Mesenteric fat pad (tissue), 1 donor: ENCODE results near the gene CACNG3. TPM values are rescaled to one million over a fixed set of nuclear protein-coding genes. Genes with fewer than 3 reads are reported as not detected.

Experiments
- DNase-seq: peaks from one replicate; pipeline ENCODE4 v3.0.0-alpha.2; 2020; ENCODE audit warnings: low spot score
- total RNA-seq: library from RNA; stranded (reverse); fragmentation: NEBNext Ultra II Directional; extraction: Animal tissue kit (Norgen Biotek cat#: 25700); gene quantifications from one replicate; pipeline ENCODE4 v1.2.1, GENCODE V29; 2021
- donor health status: DM: yes; HTN: yes; CAD: no.

CACNG3 gene
- total RNA-seq, 1 donor from 2014 or later, result not detected

GRCh38 chr16:24275413-24275812, 19.3 kb downstream of the CACNG3 start:
- no peak for DNase-seq

DNA sequence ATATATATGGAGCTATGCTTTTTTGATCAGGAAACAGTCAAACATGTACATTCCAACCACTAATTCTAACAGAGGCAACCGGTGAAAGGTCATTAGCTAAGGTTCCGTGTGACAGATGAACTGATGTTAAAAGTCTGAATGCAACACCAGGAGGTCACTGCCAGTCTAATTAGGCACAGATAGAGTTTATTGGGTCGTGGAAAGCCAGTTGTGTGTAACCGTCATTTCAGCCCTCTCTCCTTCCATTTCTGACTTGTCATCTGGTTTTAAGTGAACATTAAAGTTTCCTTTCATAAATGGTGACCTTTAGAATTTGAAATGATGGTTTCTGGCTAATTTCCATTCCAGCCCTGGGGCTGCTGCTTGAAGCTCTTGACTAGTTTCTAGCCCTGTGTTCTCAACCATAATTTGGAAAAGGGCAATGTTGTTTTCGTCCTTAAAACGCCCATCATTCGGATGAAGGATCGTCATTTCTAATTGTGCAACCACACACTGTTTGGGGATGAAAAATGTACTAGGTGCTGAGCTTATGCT, 23.9 kb downstream of the CACNG3 start:
- no peak for DNase-seq

DNA sequence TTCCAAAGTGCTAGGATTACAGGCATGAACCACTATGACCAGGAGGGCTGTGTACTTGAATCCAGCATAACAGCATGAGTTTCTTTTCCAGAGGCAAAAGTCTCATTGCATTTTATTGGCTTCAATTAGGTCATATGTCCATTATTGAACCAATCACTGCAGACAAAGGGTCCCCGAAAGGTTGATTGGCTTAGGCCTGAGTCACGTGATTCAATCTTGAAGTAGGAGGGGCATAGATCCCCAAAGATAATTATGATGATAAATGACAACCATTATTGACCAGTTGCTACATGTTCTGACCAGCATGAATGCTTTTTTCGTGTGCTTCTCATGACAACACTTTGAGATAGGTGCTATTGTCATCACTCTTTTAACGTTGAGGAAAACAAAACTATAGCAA, 25.3 kb downstream of the CACNG3 start:
- DNase-seq, result no peak

- DNase-seq, result no peak
These were observed 26.0 kb downstream of the CACNG3 start for GRCh38 chr16:24282141-24282540.

DNA sequence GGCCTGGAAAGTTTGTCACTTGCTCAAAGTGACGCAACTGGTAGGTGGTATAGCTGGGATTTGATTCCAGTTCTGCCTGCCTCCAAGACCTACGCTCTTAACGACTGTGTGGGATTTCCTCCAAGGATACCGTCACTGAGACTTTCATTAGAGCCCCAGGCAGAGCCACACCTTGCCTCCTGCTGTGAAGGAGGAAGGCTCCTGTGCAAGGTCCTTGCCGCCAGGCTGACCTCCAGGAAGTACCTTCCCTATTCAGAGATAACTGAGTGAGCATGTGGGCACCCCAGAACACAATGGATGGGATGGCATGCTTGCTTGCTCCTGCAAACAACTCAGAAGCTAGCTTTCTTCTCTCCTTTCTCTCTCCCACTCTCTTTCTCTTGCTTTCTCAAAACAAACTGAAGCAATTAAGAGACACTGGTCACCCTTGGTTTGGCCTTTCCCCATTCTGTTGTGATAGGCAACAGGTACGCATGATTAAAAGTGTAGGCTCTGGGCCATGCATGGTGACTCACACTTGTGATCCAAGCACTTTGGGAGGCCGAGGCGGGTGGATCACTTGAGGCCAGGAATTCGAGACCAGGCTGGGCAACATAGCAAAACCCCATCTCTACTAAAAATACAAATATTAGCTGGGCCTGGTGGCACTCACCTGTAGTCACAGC, 30.7 kb downstream of the CACNG3 start:
- no peak for DNase-seq

DNA sequence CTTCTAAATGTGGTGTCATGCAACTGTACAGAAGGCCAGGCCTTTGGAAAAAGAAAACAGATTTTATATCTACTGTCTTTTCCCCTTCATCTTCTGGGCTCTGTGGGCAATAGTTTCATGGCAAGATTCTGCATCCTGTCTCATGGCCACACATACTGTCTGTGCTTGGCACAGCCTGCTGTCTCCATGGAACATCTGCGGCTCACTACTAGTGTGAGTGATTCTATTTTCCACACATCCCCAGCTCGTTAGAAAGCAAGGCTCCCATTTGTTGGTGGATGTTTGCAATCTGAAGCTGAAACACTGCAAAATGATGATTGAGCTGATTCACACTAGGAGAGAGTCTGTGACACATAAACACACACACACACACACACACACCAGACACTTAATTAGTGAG, 32.4 kb downstream of the CACNG3 start:
- no peak for DNase-seq

DNA sequence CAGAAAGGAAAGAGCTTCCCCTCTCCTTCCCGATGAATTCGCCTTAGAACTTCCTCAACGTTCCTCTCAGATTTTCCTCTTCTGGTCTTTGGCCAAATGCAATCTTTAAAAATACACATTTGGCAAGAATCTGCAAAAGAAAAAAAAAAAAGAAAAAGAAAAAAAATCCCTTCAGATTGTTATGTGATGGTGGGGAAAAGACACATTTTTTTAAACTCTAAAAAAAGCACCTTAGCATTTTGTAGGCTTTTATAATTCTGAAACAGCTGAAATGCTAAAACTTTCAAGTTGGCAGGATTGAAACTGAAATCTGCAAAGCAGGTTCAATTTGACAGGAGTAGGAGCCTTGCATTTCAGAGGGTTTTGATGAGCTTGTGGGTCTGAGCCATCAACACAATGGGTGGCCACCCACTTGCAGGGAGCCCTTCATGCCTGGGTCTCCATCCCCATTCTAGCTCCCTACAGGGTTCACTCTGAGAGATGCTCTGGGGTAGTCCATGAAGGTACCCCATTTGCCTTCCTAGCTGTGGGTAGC, 33.1 kb downstream of the CACNG3 start:
- no peak for DNase-seq

GRCh38 chr16:24291932-24292331, 35.8 kb downstream of the CACNG3 start:
- no peak for DNase-seq

DNA sequence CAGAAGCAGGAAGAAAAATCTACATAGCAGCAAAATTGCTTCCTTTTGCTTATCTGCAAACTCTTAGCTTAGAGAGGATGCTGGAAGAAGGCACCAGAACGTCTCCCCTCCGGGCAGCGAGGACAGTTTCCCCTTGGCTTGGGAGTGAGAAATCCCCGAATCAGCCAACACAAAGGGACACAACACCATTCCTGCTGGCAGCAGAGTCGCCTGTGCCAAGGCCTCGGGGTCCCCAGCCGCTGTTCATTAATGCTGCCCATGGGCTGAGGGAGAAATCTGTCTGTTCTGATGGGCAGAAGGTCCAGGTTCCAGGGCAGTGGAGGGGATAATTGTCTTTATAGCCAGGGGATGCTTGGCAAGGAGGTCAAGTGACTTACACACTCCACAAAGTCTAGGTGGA, 38.0 kb downstream of the CACNG3 start:
- no peak for DNase-seq

GRCh38 chr16:24297375-24297774, 41.2 kb downstream of the CACNG3 start:
- DNase-seq, result no peak

- no peak for DNase-seq
These were observed 42.5 kb downstream of the CACNG3 start for GRCh38 chr16:24298548-24299167.

DNA sequence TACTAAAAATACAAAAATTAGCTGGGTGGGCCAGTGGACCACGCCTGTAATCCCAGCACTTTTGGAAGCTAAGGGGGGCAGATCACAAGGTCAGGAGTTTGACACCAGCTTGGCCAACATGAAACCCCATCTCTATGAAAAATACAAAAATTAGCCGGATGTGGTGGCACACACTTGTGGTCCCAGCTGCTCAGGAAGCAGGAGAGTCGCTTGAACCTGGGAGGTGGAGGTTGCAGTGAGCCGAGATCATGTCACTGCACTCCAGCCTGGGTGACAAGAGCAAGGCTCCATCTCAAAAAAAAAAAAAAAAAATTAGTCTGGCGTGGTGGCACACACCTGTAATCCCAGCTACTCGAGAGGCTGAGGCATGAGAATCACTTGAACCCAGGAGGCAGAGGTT, 44.6 kb downstream of the CACNG3 start:
- peak; percentile 22 for DNase-seq

DNA sequence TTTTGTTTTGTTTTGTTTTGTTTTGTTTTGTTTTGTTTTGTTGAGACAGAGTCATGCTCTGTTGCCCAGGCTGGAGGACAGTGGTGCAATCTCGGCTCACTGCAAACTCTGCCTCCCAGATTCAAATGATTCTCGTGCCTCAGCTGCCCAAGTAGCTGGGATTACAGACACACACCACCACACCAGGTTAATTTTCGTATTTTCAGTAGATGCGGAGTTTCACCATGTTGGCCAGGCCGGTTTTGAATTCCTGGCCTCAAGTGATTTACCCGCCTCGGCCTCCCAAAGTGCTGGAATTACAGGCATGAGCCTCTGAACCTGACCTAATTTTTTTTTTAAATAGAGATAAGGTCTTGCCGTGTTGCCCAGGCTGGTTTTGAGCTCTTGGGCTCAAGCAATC, 46.5 kb downstream of the CACNG3 start:
- no peak for DNase-seq

GRCh38 chr16:24308200-24308599, 52.1 kb downstream of the CACNG3 start:
- peak; percentile 9 for DNase-seq

- no peak for DNase-seq
These were observed 53.4 kb downstream of the CACNG3 start for GRCh38 chr16:24309258-24310142.

DNA sequence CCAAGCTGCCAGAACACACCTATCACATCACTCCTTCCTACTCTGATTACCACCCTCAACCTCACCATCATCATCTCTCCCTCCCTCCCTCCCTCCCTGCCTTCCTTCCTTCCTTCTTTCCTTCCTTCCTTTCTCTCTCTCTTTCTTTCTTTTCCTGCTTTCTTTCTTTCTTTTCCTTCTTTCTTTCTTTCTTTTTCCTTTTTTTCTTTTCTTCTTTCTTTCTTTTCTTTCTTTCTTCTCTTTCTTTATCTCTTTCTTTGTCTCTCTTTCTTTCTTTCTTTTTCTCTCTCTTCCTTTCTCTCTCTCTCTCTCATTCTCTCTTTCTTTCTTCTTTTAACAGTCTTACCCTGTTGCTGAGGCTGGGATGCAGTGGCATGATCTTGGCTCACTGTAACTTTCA, 59.2 kb downstream of the CACNG3 start:
- no peak for DNase-seq

DNA sequence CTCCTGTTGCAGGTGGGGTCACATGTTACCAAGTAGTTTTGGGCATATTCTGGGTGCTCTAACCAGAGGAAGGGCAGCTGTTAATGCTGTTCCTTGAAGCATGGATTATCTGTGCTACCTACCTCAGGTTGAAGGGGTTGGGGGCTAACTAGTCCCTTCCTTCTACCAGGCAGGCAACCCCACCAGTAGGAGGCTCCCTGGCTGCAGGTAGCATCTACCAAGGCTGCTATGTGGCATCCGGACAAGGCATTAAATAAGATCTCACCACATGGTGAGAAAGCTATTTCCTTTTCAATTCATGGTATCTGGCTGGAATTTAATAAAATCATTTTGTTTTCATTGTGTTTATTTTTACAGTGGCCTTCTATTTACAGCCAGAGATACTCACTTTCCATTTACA, 62.5 kb downstream of the CACNG3 start:
- DNase-seq, result no peak

- DNase-seq, result no peak
These were observed 63.1 kb downstream of the CACNG3 start for GRCh38 chr16:24319126-24319814.

- DNase-seq, result no peak
These were observed 66.0 kb downstream of the CACNG3 start for GRCh38 chr16:24322106-24322505.

GRCh38 chr16:24324421-24324820, 68.3 kb downstream of the CACNG3 start:
- DNase-seq, result no peak

DNA sequence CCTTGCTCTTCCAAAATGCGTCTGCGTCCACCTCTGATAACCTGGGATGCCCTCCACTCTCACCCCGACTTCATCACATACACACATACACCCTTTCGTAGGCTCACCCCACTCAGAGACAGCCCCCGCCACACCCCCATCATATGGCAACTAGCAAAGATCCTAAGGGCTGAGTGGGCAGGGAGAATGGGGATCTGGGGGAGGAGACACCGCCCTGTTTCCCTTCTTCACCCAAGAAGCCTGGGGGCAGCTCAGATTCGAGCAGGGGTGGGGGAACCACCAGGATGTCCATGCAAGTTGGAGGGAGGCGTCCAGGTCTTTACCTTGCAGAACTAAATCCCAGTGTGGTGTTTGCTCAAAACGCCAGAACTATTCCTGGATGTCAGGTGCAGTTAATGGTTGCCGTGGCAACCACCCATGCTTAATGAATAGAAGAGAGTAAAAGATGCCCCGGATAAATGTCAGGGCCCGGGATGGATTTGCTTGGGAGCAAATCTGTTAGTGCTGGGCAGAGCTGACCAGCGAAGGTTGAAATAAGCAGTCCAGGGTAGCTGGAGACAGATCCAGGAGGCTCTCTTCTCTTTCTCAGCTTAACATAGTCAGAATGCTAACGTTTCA, 72.8 kb downstream of the CACNG3 start:
- DNase-seq, result no peak
